GM18517 (cell line): ENCODE measurements around the gene PRKG1.
"Not testable (repeated sequence)": the region's sequence is repeated elsewhere in the genome, so short reads cannot be mapped to it uniquely, and the experiment has no call there.

ENCODE experiments used
- ATAC-seq: cut with Tn5 transposase; IDR thresholded peaks from one replicate; pipeline ENCODE4 v1.9.1; 2021; ENCODE audit warnings: mild to moderate bottlenecking, moderate library complexity; ENCODE audit not compliant: unreplicated experiment

PRKG1 gene

GRCh38 chr10:51687296-51687695, 613.0 kb downstream of the PRKG1 start:
- no peak for ATAC-seq

GRCh38 chr10:51688826-51689225, 614.5 kb downstream of the PRKG1 start:
- not testable (repeated sequence) for ATAC-seq

- no peak for ATAC-seq
These were observed 615.2 kb downstream of the PRKG1 start for GRCh38 chr10:51689536-51689935.

GRCh38 chr10:51691135-51691534, 616.8 kb downstream of the PRKG1 start:
- no peak for ATAC-seq

- no peak for ATAC-seq
These were observed 619.9 kb downstream of the PRKG1 start for GRCh38 chr10:51694086-51694768.

- no peak for ATAC-seq
These were observed 622.0 kb downstream of the PRKG1 start for GRCh38 chr10:51696251-51696650.

GRCh38 chr10:51698473-51699063, 624.3 kb downstream of the PRKG1 start:
- no peak for ATAC-seq

GRCh38 chr10:51699145-51699474, 624.8 kb downstream of the PRKG1 start:
- peak; percentile 34 for ATAC-seq

GRCh38 chr10:51699475-51700227, 625.4 kb downstream of the PRKG1 start, which contains the start of gene CSTF2T:
TSS of gene CSTF2T (minus strand) at chr10:51699595. CDS start at chr10:51699549, 46 bp downstream.
- peak; percentile 94 for ATAC-seq

- ATAC-seq, result no peak
These were observed 626.0 kb downstream of the PRKG1 start for GRCh38 chr10:51700228-51700817.

- no peak for ATAC-seq
These were observed 631.5 kb downstream of the PRKG1 start for GRCh38 chr10:51705774-51706173.

GRCh38 chr10:51706225-51706624, 631.9 kb downstream of the PRKG1 start:
- no peak for ATAC-seq

GRCh38 chr10:51707392-51707791, 633.1 kb downstream of the PRKG1 start:
- ATAC-seq, result no peak

- no peak for ATAC-seq
These were observed 633.6 kb downstream of the PRKG1 start for GRCh38 chr10:51707821-51708424.

GRCh38 chr10:51708609-51709008, 634.3 kb downstream of the PRKG1 start:
- ATAC-seq, result no peak

- no peak for ATAC-seq
These were observed 635.2 kb downstream of the PRKG1 start for GRCh38 chr10:51709324-51709972.

- ATAC-seq, result no peak
These were observed 637.2 kb downstream of the PRKG1 start for GRCh38 chr10:51711519-51711891.

GRCh38 chr10:51716981-51717380, 642.7 kb downstream of the PRKG1 start:
- ATAC-seq, result no peak

- ATAC-seq, result no peak
These were observed 644.6 kb downstream of the PRKG1 start for GRCh38 chr10:51718804-51719291.

GRCh38 chr10:51724038-51724437, 649.8 kb downstream of the PRKG1 start:
- ATAC-seq, result no peak
